ENCODE results near the gene FBXL4.

GRCh38 chr6:98967616-98968015, 19.9 kb upstream of the FBXL4 start:
- TF ChIP-seq, protein P1, sequence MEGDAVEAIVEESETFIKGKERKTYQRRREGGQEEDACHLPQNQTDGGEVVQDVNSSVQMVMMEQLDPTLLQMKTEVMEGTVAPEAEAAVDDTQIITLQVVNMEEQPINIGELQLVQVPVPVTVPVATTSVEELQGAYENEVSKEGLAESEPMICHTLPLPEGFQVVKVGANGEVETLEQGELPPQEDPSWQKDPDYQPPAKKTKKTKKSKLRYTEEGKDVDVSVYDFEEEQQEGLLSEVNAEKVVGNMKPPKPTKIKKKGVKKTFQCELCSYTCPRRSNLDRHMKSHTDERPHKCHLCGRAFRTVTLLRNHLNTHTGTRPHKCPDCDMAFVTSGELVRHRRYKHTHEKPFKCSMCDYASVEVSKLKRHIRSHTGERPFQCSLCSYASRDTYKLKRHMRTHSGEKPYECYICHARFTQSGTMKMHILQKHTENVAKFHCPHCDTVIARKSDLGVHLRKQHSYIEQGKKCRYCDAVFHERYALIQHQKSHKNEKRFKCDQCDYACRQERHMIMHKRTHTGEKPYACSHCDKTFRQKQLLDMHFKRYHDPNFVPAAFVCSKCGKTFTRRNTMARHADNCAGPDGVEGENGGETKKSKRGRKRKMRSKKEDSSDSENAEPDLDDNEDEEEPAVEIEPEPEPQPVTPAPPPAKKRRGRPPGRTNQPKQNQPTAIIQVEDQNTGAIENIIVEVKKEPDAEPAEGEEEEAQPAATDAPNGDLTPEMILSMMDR (IDR thresholded peaks at IDR 0.05), result no peak
- no peak for TF ChIP-seq POLR2A (IDR thresholded peaks at IDR 0.05)
- no peak for TF ChIP-seq EP300 (IDR thresholded peaks at IDR 0.05)

Measured in tibial nerve (tissue), 4 donors.